HCT116 (cell line): ENCODE data around the gene DOCK2.

ENCODE experiments used
- CTCF ChIP-seq, 3 experiments: fragments of 200-600 bp in 1 of 3; sonication (generic) in 1 of 3; IDR thresholded peaks in 2 of 3; conservative IDR thresholded peaks in 1 of 3; 2 replicates each; pipeline ENCODE4 v1.5.1; 2012 to 2017; ENCODE audit warnings: low read depth in 2 of 3, low read length in 2 of 3, antibody characterized with exemption in 1 of 3, borderline replicate concordance in 1 of 3, control low read depth in 1 of 3, mild to moderate bottlenecking in 1 of 3, mixed read lengths in 1 of 3, mixed run types in 1 of 3, moderate library complexity in 1 of 3; ENCODE audit not compliant: insufficient read depth in 1 of 3
- POLR2AphosphoS5 ChIP-seq: IDR thresholded peaks from 2 replicates; pipeline ENCODE4 v1.6.1; 2011; ENCODE audit warnings: mild to moderate bottlenecking, low read depth, low read length, moderate library complexity
- YY1 ChIP-seq: IDR thresholded peaks from 2 replicates; pipeline ENCODE4 v1.6.1; 2011; ENCODE audit warnings: low read length, low read depth, moderate library complexity, mild to moderate bottlenecking; ENCODE audit not compliant: insufficient replicate concordance; ENCODE audit errors: extremely low read depth

GRCh38 chr5:169631360-169631759 lies 5.7 kb upstream of the DOCK2 start:
- TF ChIP-seq POLR2AphosphoS5: no peak
- TF ChIP-seq CTCF (IDR thresholded peaks at IDR 0.05 in 2 of 3, conservative IDR thresholded peaks at IDR 0.05 in 1 of 3; ENCODE audit: borderline replicate concordance in 1 of 3, insufficient read depth in 1 of 3, low read depth in 2 of 3, low read length in 2 of 3): no peak
- no peak for TF ChIP-seq YY1
